H1 (cell line): ENCODE data around the gene RBM19. TPM values are rescaled to one million over a fixed set of nuclear protein-coding genes. Genes with fewer than 3 reads are reported as not detected.

Experiments used
- SRF ChIP-seq: IDR thresholded peaks from 2 replicates; pipeline ENCODE4 v1.6.1; 2011; ENCODE audit warnings: mild to moderate bottlenecking, low read depth, low read length, moderate library complexity
- polyA plus RNA-seq, 7 experiments: library from polyadenylated mRNA; depleted of rRNA in 3 of 7; stranded (reverse) in 5 of 7; unstranded in 2 of 7; fragments of >200 nt in 5 of 7; fragments of 200-250 nt in 2 of 7; gene quantifications; 1 replicate in 5 of 7; 2 replicates in 1 of 7; 4 replicates in 1 of 7; pipeline versions ENCODE4 v1.2.1 to v1.2.3, GENCODE V29; 2011 to 2013; ENCODE audit warnings: missing spikeins in 2 of 7, mixed read lengths in 2 of 7
- total RNA-seq: library from RNA; stranded (reverse); fragmentation: NEBNext Ultra II Directional; extraction: Animal tissue kit (Norgen Biotek cat#: 25700); gene quantifications from 2 replicates; pipeline ENCODE4 v1.2.1, GENCODE V29; 2021

RBM19 gene
- total and polyA plus RNA-seq, 2 of the 8 experiments (the other 6 are each of a cell fraction or from before 2014, with no cell fraction given), result 23.4 to 61.9 TPM

DNA sequence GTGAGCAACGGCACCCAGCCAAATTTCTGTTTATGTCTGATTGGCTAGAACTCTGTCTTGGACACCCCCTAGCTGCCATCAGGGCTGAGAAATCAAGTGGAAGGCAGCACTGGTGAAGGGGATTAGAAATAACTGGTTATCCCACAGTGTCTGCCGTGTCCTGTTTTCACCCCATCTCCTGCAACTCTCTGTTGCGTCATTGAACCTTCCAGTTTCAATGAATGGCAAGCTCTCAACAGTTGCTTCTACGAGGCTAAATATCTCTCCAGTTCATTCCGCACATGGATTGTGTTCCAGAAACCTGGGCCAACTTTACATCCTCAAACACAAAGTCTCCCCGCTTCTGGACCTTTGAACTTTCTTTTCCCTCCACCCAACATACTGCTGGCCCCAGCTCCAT, 173.7 kb downstream of the RBM19 start (continued):
- no peak for TF ChIP-seq SRF
